Neural progenitor cell (in vitro differentiated cells): ENCODE measurements around the gene NELFCD. TPM values are rescaled to one million over a fixed set of nuclear protein-coding genes. Genes with fewer than 3 reads are reported as not detected.

Source experiments
- DNase-seq: peaks from one replicate; pipeline ENCODE4 v3.0.0-alpha.2; 2016; ENCODE audit warnings: low spot score
- H2AFZ ChIP-seq: fragments of 200-600 bp; sonication (generic); replicated peaks from 2 replicates; pipeline ENCODE4 v1.6.1; 2016; ENCODE audit warnings: antibody characterized with exemption
- H3F3A ChIP-seq: fragments of 200-600 bp; sonication (generic); 2 replicates; pipeline ENCODE4 v1.6.1; 2016; ENCODE audit warnings: antibody characterized with exemption, low read depth
- H3K27ac ChIP-seq: fragments of 200-600 bp; sonication (generic); 2 replicates; pipeline ENCODE4 v1.5.1; 2016; ENCODE audit warnings: mild to moderate bottlenecking
- H3K27me3 ChIP-seq: fragments of 200-600 bp; sonication (generic); 2 replicates; pipeline ENCODE4 v1.6.1; 2016; ENCODE audit warnings: mild to moderate bottlenecking, moderate library complexity
- H3K36me3 ChIP-seq: fragments of 200-600 bp; sonication (generic); 2 replicates; pipeline ENCODE4 v1.5.1; 2016
- H3K4me1 ChIP-seq: fragments of 200-600 bp; sonication (generic); 2 replicates; pipeline ENCODE4 v1.6.1; 2016; ENCODE audit warnings: mixed run types
- H3K4me2 ChIP-seq: fragments of 200-600 bp; sonication (generic); 2 replicates; pipeline ENCODE4 v1.6.1; 2016
- H3K4me3 ChIP-seq: fragments of 200-600 bp; sonication (generic); 2 replicates; pipeline ENCODE4 v1.5.1; 2016
- H3K79me2 ChIP-seq: fragments of 200-600 bp; sonication (generic); 2 replicates; pipeline ENCODE4 v1.6.1; 2016; ENCODE audit warnings: low read depth
- H3K9ac ChIP-seq: fragments of 200-600 bp; sonication (generic); 2 replicates; pipeline ENCODE4 v1.6.1; 2016
- H3K9me3 ChIP-seq: fragments of 200-600 bp; sonication (generic); 2 replicates; pipeline ENCODE4 v1.5.1; 2016; ENCODE audit warnings: low read depth
- H4K20me1 ChIP-seq: fragments of 200-600 bp; sonication (generic); 2 replicates; pipeline ENCODE4 v1.6.1; 2016; ENCODE audit warnings: low read depth
- H3K27ac Mint-ChIP-seq: 3 replicates; pipeline ENCODE4 v1.8.0; 2021; ENCODE audit warnings: mixed read lengths
- H3K27me3 Mint-ChIP-seq: 2 replicates; pipeline ENCODE4 v1.8.0; 2022; ENCODE audit warnings: low read depth, mild to moderate bottlenecking, inconsistent platforms, moderate library complexity, mixed read lengths; ENCODE audit not compliant: insufficient read depth
- H3K36me3 Mint-ChIP-seq: 3 replicates; pipeline ENCODE4 v1.8.0; 2021; ENCODE audit warnings: mixed read lengths
- H3K4me1 Mint-ChIP-seq: 3 replicates; pipeline ENCODE4 v1.8.0; 2021; ENCODE audit warnings: mixed read lengths
- H3K4me3 Mint-ChIP-seq: 3 replicates; pipeline ENCODE4 v1.8.0; 2021; ENCODE audit warnings: mild to moderate bottlenecking, moderate library complexity, mixed read lengths
- H3K9me3 Mint-ChIP-seq: 3 replicates; pipeline ENCODE4 v1.8.0; 2020; ENCODE audit warnings: mixed read lengths
- EZH2 ChIP-seq: fragments of 200-600 bp; sonication (generic); IDR thresholded peaks from 2 replicates; pipeline ENCODE4 v1.6.1; 2017; ENCODE audit warnings: antibody characterized with exemption, mild to moderate bottlenecking, moderate library complexity
- EZH2phosphoT487 ChIP-seq: fragments of 200-600 bp; sonication (generic); IDR thresholded peaks from 2 replicates; pipeline ENCODE4 v1.6.1; 2017; ENCODE audit warnings: antibody characterized with exemption
- total RNA-seq: library from RNA; depleted of rRNA; stranded (reverse); fragments of >200 nt; gene quantifications from 2 replicates; pipeline ENCODE4 v1.2.3, GENCODE V29; 2015; ENCODE audit warnings: low replicate concordance
- TF ChIP-seq, protein P1 (sequence below): fragments of 200-600 bp; sonication (generic); IDR thresholded peaks from 2 replicates; pipeline ENCODE4 v1.5.1; 2017; ENCODE audit warnings: antibody characterized with exemption, mild to moderate bottlenecking

Gene NELFCD
- total RNA-seq, 1 donor from 2014 or later: 58.9 TPM

DNA sequence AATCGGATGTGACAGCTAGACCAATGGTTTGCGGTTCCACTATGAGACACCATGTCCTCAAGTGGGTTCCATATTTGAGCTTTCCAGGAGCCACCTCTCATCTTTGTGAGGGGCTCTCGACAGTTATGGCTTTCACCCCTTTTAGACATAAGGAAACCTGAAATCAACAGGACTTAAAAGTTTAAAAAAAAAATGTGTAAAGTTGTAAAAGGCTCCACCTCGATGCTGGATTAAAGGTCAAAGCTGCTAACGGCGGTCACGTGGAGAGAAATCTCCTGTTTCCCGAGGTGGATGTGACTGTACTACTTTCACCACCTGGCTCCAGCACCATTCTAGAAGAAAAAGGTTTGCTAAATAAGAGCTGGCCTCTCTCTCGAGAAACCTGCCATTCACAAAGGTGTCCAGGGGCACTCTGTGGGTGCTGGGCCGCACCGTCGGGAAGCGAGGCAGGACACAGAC, 50.5 kb downstream of the NELFCD start:
- Mint-ChIP-seq H3K27ac (no peak overlapping the region), H3K9me3 (no peaks in the 10 kb centered on the region), H3K4me1 (peaks cover 50% of the 10 kb centered on the region), H3K4me3 (peak overlapping the region; percentile 93), H3K27me3 (no peaks in the 10 kb centered on the region), H3K36me3 (peaks cover 16% of the 10 kb centered on the region)
- Histone ChIP-seq H2AFZ (peak overlapping the region; percentile 71), H3K4me2 (peak overlapping the region; percentile 92), H3K79me2 (peaks cover 55% of the 10 kb centered on the region), H3K36me3 (peaks cover 14% of the 10 kb centered on the region), H3K9me3 (no peaks in the 10 kb centered on the region), H3K27ac (no peak overlapping the region), H3K27me3 (no peaks in the 10 kb centered on the region), H4K20me1 (peaks cover 44% of the 10 kb centered on the region), H3K4me1 (peaks cover 33% of the 10 kb centered on the region), H3K9ac (peak overlapping the region; percentile 77), H3K4me3 (peak overlapping the region; percentile 68), H3F3A (peaks cover 19% of the 10 kb centered on the region)
- TF ChIP-seq, protein P1, sequence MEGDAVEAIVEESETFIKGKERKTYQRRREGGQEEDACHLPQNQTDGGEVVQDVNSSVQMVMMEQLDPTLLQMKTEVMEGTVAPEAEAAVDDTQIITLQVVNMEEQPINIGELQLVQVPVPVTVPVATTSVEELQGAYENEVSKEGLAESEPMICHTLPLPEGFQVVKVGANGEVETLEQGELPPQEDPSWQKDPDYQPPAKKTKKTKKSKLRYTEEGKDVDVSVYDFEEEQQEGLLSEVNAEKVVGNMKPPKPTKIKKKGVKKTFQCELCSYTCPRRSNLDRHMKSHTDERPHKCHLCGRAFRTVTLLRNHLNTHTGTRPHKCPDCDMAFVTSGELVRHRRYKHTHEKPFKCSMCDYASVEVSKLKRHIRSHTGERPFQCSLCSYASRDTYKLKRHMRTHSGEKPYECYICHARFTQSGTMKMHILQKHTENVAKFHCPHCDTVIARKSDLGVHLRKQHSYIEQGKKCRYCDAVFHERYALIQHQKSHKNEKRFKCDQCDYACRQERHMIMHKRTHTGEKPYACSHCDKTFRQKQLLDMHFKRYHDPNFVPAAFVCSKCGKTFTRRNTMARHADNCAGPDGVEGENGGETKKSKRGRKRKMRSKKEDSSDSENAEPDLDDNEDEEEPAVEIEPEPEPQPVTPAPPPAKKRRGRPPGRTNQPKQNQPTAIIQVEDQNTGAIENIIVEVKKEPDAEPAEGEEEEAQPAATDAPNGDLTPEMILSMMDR: no peak
- no peak for TF ChIP-seq EZH2phosphoT487
- no peak for TF ChIP-seq EZH2
- no peak for DNase-seq

GRCh38 chr20:59032023-59032712, 51.1 kb downstream of the NELFCD start, which contains the start of gene ATP5F1E:
Gene ATP5F1E (minus strand): TSS chr20:59032335. CDS start chr20:59032251, 84 bp downstream.
- TF ChIP-seq EZH2: no peak
- TF ChIP-seq, protein P1: no peak
- TF ChIP-seq EZH2phosphoT487: no peak
- peaks cover 20% of the 10 kb centered on the region for H3K36me3 Mint-ChIP-seq
- Histone ChIP-seq H3K9ac (peak within 1 kb of the TSS; percentile 77), H4K20me1 (peaks cover 38% of the 10 kb centered on the region), H3K9me3 (no peaks in the 10 kb centered on the region), H2AFZ (peak within 1 kb of the TSS; percentile 71), H3K36me3 (peaks cover 13% of the 10 kb centered on the region), H3K27me3 (no peaks in the 10 kb centered on the region), H3K79me2 (peaks cover 49% of the 10 kb centered on the region), H3K4me2 (peak within 1 kb of the TSS; percentile 92), H3K4me3 (peak within 1 kb of the TSS; percentile 68), H3K4me1 (peaks cover 33% of the 10 kb centered on the region), H3K27ac (peak within 1 kb of the TSS; percentile 26), H3F3A (peaks cover 19% of the 10 kb centered on the region)
- H3K4me3 Mint-ChIP-seq: peak within 1 kb of the TSS; percentile 96
- DNase-seq: peak; percentile 98
- H3K4me1 Mint-ChIP-seq: peaks cover 47% of the 10 kb centered on the region
- peak within 1 kb of the TSS; percentile 91 for H3K27ac Mint-ChIP-seq
- H3K27me3 Mint-ChIP-seq: no peaks in the 10 kb centered on the region
- no peaks in the 10 kb centered on the region for H3K9me3 Mint-ChIP-seq

DNA sequence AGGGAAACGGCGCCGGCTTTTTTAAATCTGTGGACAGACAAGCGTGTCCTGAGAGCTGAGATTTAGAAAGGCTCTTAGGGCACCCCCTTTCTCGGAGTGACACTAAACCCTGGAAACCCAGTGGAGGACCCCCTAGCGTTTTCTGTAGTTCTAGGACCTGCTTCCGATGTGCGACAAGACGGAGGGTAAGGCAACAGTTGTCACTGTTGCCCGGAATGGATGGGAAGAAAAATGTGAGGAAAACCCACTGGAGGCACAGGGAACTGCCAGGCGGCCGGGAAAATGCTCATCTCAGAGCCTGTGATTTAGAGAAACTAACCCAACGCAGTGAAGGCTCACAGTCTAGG, 51.6 kb downstream of the NELFCD start:
- peaks cover 33% of the 10 kb centered on the region for H3K4me1 ChIP-seq
- H3K36me3 ChIP-seq: peaks cover 11% of the 10 kb centered on the region
- DNase-seq: no peak
- peaks cover 44% of the 10 kb centered on the region for H3K79me2 ChIP-seq
- Mint-ChIP-seq H3K4me3 (peak overlapping the region; percentile 96), H3K4me1 (peaks cover 44% of the 10 kb centered on the region), H3K36me3 (peaks cover 20% of the 10 kb centered on the region), H3K27me3 (no peaks in the 10 kb centered on the region), H3K27ac (peak overlapping the region; percentile 91), H3K9me3 (no peaks in the 10 kb centered on the region)
- H3K27ac ChIP-seq: peak overlapping the region; percentile 26
- H3K27me3 ChIP-seq: no peaks in the 10 kb centered on the region
- peak overlapping the region; percentile 68 for H3K4me3 ChIP-seq
- H3F3A ChIP-seq: peaks cover 19% of the 10 kb centered on the region
- peak overlapping the region; percentile 11 for H2AFZ ChIP-seq
- TF ChIP-seq, protein P1: peak; percentile 34
- no peak for TF ChIP-seq EZH2
- no peak for TF ChIP-seq EZH2phosphoT487
- peak overlapping the region; percentile 73 for H3K4me2 ChIP-seq
- H3K9ac ChIP-seq: no peak overlapping the region
- peaks cover 33% of the 10 kb centered on the region for H4K20me1 ChIP-seq
- no peaks in the 10 kb centered on the region for H3K9me3 ChIP-seq
